HG03139 (cell line): ENCODE results near the gene COL2A1.
"Not testable (repeated sequence)": the region's sequence is repeated elsewhere in the genome, so short reads cannot be mapped to it uniquely, and the experiment has no call there.

Experiments used
- ATAC-seq: cut with Tn5 transposase; IDR thresholded peaks from one replicate; pipeline ENCODE4 v1.9.1; 2021; ENCODE audit not compliant: unreplicated experiment

COL2A1 gene

DNA sequence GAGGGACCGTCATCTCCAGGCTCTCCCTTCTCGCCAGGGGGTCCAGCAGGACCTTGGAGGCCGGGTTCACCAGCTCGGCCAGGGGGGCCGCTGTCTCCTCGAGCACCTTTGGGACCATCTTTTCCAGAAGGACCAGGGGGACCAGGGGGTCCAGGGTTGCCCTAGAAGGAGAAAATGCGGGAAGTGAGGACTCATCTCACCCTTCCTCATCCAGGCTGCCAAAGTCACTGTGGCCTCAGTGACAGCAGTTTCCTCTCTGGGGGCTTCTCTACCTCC, 25.7 kb downstream of the COL2A1 start:
- ATAC-seq: no peak

DNA sequence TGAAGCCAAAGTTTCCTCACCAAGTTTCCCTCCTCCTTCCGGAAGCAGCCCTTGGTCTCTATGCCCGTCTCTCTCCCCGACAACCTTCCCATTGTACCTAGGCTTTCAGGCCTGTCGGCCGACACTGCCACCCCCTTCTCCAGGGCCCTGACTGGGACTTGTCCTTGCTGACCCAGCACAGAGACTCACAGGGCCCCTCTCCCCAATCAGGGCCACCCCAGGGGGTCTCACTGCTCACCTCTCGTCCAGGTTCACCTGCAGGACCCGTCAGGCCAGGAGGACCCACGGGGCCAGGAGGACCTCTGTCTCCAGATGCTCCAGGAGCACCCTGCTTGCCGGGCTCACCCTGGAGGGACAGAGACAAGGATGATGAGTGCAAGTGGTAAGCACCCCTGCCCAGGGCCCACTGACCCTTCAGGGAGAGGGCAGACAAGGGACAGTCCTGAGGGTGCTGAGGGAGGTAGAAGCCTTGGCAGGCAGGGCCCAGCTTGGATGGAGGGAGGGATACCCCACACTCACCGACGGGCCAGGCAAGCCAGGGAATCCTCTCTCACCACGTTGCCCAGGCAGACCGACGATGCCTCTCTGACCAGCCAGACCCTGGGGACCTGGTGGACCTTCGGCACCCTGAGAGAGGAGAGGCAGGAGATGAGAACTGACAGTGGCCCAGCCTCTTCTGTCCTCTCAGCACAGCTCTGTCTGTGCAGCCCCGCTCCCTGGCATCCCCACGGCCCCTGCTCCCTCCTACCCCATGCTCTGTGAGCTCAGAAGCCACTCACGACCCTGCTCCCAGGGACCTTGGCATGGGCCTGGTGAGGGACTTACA, 26.3 kb downstream of the COL2A1 start:
- ATAC-seq: no peak

DNA sequence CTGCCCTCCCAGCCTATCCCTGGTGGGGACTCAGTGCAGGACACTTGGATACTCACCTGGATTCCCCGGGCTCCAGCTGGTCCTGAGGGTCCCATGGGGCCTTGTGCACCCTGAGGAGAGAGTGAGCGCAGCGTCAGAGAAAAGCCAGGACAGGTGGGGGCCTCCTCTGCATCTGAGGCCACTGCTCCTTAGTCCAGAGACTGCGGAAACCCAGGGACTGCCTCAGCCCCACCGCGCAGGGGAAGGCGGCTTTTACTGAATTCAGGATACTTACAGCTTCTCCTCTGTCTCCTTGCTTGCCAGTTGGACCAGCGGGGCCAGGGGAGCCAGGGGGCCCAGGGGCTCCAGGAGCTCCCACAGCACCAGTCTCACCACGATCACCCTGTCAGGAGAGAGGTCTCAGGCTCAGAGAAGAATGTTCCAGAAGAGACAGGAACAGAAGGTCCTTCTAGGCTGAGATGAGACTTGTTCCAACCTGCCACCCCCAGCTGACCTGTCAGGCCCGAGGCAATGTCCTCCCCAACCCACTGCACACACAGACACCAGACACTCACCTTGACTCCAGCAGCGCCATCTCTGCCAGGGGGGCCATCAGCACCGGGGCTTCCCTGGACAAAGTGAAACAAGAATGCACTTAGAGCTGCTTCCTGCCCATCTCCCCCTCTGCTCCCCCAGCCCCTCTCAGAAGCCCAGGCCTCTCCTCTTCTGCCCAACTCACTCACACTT, 27.1 kb downstream of the COL2A1 start:
- ATAC-seq: no peak

DNA sequence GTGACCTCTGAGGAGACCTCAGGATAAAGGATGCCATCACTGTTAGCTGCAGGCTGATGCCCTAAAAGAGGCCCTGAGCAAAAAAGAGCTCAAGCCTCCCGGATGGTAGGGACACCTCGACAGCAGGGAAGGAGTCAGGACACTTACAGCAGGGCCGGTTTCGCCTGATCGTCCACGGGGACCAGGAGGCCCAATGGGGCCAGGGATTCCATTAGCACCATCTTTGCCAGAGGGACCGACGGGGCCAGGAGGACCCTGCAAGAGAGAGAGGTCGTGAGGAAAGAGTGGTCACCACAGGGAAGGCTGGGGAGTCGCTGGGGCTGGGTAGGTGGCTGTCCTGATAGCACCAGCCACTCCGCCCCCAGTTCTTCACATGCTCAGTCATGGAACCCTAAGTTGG, 28.5 kb downstream of the COL2A1 start:
- ATAC-seq: no peak

DNA sequence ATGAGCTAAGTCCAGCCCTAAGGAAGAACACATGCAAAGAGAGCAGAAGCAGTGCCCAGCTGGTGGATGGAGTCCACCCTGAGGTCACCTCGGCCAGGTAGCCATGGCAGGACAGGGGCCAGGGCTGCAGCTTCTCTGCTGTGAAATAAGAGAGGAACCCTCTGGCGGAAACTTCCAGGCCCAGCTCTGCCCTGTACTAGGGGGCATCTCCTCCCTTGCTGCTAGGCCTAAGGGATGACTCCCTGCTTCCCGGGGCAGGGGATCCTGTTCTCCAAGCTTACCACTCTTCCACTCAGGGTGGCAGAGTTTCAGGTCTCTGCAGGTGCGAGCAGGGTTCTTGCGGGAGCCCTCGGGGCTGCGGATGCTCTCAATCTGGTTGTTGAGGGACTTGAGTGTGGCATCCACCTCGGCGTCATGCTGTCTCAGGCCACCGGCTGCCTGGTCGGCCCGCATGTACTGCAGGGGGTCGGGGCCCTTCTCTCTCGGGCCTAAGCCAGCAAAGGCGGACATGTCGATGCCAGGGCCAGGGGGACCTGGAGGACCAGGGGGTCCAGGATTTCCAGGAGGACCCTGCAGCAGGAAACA, 29.1 kb downstream of the COL2A1 start:
- no peak for ATAC-seq

DNA sequence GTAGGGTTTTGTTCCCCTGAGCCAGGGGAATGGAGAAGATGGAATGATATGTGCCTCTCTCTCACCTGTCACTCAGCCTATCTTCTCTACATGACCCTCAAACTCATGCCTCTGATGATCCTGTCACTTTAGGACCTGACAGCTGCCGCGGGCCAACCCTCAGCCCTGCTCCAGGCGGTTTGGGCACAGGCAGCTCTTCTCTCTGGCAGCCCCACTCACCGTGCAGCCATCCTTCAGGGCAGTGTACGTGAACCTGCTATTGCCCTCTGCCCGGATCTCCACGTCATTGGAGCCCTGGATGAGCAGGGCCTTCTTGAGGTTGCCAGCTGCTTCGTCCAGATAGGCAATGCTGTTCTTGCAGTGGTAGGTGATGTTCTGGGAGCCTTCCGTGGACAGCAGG, 30.4 kb downstream of the COL2A1 start:
- ATAC-seq: no peak

DNA sequence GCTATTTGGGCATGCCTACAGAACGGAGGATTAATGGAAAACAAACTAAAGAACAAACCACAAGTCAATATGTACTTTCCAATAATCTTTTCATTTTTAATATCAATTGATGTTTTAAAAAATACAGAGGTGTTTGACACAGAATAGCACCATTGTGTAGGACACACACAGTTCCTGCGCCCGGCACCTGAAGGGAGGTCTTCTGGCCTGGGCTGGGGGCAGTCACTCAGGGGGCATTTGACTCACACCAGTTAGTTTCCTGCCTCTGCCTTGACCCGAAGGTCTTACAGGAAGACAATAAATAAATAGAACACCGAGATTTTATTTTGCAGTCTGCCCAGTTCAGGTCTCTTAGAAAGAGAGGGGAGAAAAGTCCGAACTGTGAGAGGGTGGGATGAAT, 31.4 kb downstream of the COL2A1 start:
- no peak for ATAC-seq

DNA sequence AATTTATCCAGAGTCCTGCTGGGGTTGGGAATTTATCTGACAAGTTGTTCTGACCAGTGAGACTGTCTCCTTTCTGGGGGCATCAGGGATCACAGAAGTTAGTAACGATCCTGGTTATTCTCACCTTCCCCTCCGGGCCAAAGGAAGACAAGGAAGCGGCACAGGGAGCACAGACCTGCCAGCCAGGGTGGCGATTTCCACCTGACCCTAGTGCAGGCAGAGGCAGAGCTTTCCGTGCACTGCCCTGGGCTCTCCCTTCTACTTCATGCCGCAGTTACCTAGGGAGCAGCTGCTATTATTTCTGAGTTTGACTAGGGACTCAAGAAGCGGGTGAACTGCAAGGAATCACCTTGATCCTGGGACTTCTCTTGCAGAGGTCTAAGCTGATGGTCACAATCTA, 33.4 kb downstream of the COL2A1 start:
- ATAC-seq: no peak

DNA sequence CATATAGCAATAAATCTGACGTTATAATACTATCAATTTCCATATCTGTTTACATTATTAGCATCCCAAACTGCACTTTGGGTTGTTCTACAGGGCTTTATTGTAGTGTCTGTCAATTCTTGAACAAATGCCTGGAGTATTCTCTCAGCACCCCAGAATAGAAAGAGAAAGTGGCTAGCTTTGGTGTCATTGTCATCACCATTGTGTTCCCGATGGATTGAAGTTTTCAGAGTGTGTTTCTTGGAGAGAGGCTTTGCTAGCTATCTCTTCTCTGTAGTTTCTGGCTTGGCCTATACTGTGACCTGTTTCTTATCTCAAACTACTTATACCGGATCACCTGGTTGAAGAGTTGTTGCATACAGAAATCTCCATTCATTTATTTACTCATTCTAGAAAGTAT, 34.4 kb downstream of the COL2A1 start:
- ATAC-seq: no peak

DNA sequence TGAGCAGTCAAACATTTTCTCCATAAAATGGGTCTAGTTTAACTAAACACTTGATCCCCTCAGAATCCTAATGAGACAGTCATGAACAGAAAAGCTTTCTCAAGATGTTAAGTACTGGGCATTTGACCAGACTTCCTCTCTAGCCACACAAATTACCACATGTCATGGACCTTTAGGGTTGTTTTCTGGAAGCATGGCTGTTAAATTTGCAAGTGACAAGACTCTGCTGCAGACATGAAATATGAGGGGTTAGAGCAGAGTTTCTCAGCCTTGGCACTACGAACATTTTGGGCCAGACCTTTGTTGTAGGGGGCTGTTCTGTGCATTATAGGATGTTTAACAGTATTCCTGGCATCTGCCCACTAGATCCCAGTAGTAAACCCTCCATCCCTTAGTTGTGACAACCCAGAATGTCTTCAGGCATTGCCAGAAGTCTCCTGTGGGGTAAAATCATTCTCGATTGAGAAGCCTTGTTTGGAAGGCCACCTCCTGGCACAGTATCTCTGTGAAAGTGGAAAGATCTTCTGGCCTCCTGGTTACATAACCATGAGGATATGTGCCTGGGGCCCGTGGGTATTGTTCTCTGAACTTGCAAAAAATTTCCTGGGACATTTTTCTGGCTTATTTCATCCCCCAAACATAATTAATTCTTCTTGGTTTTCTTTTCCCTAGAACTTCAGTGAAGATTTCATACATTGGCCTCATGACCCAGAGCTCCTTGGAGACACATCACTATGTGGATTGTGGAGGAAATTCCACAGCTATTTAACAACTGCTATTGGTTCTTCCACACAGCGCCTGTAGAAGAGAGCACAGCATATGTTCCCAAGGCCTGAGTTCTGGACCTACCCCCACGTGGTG, 36.6 kb downstream of the COL2A1 start:
- ATAC-seq: no peak

DNA sequence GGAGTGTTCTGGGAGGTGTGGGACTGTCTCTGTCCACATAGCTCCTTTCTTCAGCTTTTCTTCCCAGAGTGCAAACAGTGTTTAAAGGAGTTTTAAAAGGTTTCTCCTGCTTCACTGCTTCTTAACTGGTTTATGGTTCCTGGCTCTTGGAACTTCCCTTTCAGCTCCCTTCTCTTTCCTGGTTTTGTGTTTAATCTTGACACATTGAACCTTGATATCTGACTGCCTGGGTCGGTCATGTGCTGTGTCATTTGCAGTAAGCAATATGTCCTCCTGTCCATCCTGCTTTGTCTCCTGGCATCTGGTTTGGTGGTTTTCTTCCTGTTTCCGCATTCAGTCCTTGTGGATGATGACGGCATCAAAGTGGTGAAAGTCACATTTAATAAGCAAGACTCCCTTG, 38.7 kb downstream of the COL2A1 start:
- no peak for ATAC-seq

DNA sequence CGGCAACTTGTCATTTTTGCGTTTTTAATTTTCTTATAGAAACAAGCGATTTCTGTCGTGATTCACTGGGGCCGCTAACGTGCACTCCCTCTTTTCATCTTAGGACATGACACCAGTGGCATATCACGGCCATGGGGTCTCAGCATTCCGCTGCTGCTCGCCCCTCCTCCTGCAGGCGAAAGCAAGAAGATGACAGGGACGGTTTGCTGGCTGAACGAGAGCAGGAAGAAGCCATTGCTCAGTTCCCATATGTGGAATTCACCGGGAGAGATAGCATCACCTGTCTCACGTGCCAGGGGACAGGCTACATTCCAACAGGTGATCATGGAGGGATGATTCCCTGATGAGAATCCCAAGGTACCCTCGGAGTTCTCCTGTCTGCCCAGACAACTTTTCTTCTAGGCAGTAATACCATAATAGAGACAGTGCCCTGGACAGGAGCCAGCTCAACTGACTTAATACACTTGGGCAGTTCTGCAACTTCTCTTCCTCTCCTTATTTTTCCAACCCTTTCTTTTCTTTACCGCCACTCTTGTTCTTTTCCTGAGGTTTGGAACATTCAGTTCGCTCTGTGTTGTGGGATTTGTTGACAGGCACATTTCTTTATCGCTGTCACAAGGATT, 40.1 kb downstream of the COL2A1 start:
- ATAC-seq: no peak

DNA sequence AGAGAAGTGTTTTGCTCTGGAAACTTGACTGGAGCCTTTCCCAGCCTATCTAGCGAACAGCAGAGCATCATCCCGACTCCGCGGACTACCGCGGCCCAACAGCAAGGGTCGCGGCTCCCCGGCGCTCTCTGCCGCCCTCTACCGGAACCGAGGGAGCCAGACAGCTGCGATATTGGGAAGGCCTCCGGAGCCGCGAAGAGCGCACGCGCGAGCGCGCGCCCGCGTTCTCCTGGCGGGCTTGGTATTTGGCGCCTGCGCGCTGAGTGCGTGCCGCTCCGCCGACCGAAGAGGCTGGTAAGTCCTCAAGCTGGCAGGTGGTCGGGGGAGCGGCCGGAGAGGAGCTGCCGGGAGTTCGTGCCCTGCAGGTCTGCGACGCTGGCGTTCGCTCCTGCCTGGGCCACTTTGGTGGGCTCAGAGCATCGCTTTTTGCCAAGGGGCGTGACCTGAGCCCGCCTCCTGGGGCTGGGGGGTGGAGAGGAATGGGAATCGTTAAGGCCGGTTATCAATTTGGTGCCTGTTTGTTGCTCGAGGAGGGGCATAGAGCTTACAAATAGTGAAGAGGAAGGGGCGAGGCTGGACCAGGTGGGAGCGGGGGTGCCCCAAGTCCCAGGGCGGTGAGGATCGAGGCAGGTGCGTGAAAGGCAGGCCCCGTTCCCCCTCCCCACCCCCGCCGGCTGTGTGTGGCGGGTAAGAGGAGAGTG, 40.8 kb downstream of the COL2A1 start, which contains the start of gene TMEM106C:
Gene TMEM106C, plus strand, starts transcription at position 257 of the 701 bp plus-strand sequence. CDS start 641 bp downstream, outside the sequence.
- peak; percentile 89 for ATAC-seq

DNA sequence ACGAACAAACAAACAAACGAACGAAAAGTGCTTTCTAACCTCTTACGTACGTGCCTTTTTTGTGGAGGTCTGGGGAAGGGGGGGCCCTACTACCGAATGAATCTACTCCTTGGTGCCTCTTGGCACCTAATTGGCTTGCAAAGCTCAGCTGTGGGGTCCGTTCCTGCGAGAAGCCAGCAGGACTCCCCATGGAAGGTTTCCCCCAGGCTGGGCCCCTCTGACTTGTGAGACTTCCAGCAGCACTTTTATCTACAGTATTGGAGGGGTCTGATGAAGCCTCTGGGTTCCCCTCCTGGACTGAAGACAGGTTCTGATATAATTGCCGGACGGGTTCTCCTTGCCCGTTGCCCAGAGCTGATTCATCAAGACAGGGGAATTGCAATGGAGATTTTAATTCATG, 42.1 kb downstream of the COL2A1 start:
- no peak for ATAC-seq

DNA sequence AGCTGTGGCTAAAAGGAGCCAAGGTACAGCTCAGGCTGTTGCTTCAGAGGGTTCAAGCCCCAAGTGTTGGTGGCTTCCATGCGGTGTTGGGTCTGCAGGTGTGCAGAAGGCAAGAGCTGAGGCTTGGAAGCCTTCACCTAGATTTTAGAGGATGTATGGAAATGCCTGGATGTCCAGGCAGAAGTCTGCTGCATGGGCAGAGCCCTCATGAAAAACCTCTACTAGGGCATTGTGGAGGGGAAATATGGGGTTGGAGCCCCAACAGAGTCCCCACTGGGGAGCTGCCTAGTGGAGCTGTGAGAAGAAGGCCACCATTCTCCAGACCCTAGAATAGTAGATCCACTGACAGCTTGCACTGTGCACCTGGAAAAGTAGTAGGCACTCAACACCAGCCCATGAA, 46.6 kb downstream of the COL2A1 start:
- ATAC-seq: not testable (repeated sequence)

DNA sequence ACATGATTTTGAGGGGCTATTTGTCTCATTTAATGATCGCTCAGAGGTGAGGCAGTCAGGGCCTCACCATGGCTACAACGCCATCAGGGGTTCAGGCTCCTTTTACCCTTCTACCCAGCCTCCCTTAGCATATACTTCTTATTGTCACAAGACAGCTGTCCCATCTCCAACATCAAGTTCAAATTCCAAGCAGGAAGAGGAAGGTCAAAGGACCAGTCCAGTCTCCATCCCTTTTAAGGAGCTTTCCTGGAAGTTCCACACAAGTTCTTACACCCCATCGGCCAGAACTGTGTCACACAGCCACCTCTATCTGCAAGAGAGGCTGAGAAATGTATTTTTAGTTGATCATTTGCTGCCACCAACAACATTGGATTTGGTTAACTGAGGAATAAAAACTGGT, 49.2 kb downstream of the COL2A1 start:
- no peak for ATAC-seq

DNA sequence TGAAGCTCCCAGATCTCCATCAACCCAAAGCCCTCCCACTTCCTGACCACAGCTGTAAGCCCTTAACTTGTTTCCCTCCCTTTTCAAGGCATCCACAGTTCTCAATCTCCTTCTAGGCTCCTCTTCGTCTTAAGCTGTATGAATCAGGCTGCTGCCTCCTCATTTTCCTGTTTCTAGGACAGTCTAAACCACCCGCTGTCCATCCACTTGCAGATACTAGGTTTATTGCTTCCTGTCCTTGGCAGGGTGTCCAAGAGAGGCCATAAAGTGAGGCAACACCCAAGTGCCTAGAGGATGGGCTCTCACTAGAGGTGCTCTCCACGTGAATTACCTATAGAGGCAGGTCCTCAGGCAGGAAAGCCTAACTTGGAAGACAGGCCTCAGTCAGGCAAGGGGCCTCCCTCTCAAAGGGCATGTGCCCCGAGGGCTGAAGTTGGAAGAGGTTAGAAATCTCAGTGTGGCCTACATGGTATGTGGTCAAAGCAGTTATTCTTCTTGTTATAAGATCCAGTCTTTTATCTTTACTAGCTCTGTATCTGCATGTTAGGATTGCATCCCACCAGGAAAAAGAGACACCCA, 49.7 kb downstream of the COL2A1 start:
- ATAC-seq: no peak

DNA sequence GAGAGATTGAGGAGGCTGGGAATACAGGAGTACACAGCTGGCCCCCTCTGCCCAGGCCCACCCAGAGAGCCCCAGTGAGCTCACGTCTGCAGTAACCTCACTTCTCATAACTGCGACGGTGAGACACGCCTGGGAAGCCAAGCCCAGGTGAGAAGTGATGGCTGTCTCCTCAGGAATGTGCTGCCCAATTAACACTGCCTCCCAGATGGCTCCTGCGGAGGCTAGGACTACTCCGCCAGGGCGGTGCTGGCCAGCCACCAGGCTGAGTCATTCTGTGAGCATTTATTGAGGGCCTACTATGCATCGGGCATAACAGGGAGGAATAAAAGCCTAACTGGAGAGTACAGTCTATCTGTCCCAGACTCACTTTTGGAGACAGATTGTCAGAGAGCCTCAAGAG, 50.2 kb downstream of the COL2A1 start:
- no peak for ATAC-seq

DNA sequence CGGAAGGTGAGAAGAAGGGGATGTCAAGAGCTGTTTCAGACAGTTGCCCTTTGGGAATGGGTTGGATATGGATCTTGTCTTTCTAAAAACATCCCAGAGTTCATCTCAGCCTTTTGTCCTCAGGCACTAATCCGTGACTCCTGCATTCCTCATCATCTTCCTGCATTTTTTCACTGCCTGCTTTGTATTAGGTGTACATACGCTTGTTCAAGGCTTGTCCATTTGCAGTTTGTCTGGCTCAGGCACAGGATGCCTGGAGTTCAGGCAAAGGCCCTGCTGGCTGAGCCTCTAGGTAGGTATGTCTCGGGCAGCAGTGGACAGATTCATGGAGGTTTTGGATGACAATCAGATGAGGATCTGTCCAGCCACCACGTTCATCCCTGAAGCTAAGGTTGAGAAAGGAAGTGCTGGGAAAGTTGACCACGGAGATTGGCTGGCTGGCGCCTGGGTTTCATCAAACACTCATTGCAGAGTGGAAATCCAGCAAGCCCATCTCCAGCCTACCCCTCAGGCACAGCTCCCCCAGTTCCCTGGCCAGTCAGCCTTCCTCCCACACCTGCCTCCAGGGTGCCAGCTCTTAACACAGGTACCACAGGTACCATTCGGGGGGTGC, 53.3 kb downstream of the COL2A1 start:
- ATAC-seq: no peak
